Common myeloid progenitor, CD34-positive (primary cell): ENCODE measurements around the gene PRKAG3.

Source experiments
- CTCF ChIA-PET: fragments of 350-600 bp; sonication (Branson Sonifier 250); formaldehyde crosslinking; loops from one replicate; lab custom pipeline; 2021; ENCODE audit warnings: antibody characterized with exemption; lab: Charles Lee
- POLR2A ChIA-PET: fragments of 350-600 bp; sonication (Branson Sonifier 250); formaldehyde crosslinking; loops from one replicate; lab custom pipeline; 2021; ENCODE audit warnings: antibody characterized with exemption; lab: Charles Lee
- DNase-seq, 3 donors: peaks; one replicate each; pipeline versions ENCODE4 v3.0.0 to v3.0.0-alpha.2; 2013
- H3K27ac ChIP-seq, 2 experiments: 1 replicate in 1 of 2; 2 replicates in 1 of 2; pipeline ENCODE4 v1.7.0; 2013; ENCODE audit warnings: inconsistent platforms in 2 of 2, low read length in 2 of 2, mild to moderate bottlenecking in 2 of 2, low read depth in 1 of 2, moderate library complexity in 1 of 2; ENCODE audit not compliant: severe bottlenecking in 2 of 2, insufficient read depth in 1 of 2, poor library complexity in 1 of 2
- H3K27me3 ChIP-seq, 5 experiments: replicated peaks in 2 of 5; 1 replicate in 3 of 5; 2 replicates in 2 of 5; pipeline versions ENCODE4 v1.6.1 to v1.7.0; 2013; ENCODE audit warnings: low read length in 4 of 5, mild to moderate bottlenecking in 2 of 5, moderate library complexity in 2 of 5, inconsistent platforms in 1 of 5; ENCODE audit not compliant: insufficient read depth in 5 of 5, control insufficient read depth in 4 of 5
- H3K36me3 ChIP-seq, 4 experiments: 1 replicate in 2 of 4; 2 replicates in 2 of 4; pipeline versions ENCODE4 v1.6.1 to v1.7.0; 2013; ENCODE audit warnings: low read length in 3 of 4, control low read depth in 1 of 4, mild to moderate bottlenecking in 1 of 4; ENCODE audit not compliant: control insufficient read depth in 4 of 4, insufficient read depth in 4 of 4
- H3K4me1 ChIP-seq, 4 experiments: 1 replicate in 3 of 4; 2 replicates in 1 of 4; pipeline versions ENCODE4 v1.6.1 to v1.7.1; 2013; ENCODE audit warnings: low read length in 3 of 4, mild to moderate bottlenecking in 3 of 4, control low read depth in 1 of 4, inconsistent platforms in 1 of 4, moderate library complexity in 1 of 4; ENCODE audit not compliant: control insufficient read depth in 4 of 4, insufficient read depth in 4 of 4; ENCODE audit errors: control extremely low read depth in 1 of 4
- H3K4me3 ChIP-seq, 7 experiments: 1 replicate in 4 of 7; 2 replicates in 3 of 7; pipeline versions ENCODE4 v1.5.1 to v1.7.0; 2013; ENCODE audit warnings: mild to moderate bottlenecking in 7 of 7, low read length in 6 of 7, moderate library complexity in 6 of 7, inconsistent platforms in 2 of 7, low read depth in 2 of 7, control low read depth in 1 of 7; ENCODE audit not compliant: insufficient read depth in 4 of 7, control insufficient read depth in 1 of 7; ENCODE audit errors: extremely low read depth in 1 of 7
- H3K9me3 ChIP-seq, 5 experiments: 1 replicate in 4 of 5; 2 replicates in 1 of 5; pipeline versions ENCODE4 v1.6.1 to v1.7.1; 2013; ENCODE audit warnings: low read length in 4 of 5, mild to moderate bottlenecking in 2 of 5, inconsistent platforms in 1 of 5, low read depth in 1 of 5, moderate library complexity in 1 of 5; ENCODE audit not compliant: control insufficient read depth in 4 of 5, insufficient read depth in 2 of 5; ENCODE audit errors: control extremely low read depth in 1 of 5
- WGBS: methylation state at CpG from one replicate; pipeline ENCODE4 v1.1.5; 2013; ENCODE audit not compliant: insufficient coverage; 5-methylcytosine and 5-hydroxymethylcytosine counted together

PRKAG3 gene

DNA sequence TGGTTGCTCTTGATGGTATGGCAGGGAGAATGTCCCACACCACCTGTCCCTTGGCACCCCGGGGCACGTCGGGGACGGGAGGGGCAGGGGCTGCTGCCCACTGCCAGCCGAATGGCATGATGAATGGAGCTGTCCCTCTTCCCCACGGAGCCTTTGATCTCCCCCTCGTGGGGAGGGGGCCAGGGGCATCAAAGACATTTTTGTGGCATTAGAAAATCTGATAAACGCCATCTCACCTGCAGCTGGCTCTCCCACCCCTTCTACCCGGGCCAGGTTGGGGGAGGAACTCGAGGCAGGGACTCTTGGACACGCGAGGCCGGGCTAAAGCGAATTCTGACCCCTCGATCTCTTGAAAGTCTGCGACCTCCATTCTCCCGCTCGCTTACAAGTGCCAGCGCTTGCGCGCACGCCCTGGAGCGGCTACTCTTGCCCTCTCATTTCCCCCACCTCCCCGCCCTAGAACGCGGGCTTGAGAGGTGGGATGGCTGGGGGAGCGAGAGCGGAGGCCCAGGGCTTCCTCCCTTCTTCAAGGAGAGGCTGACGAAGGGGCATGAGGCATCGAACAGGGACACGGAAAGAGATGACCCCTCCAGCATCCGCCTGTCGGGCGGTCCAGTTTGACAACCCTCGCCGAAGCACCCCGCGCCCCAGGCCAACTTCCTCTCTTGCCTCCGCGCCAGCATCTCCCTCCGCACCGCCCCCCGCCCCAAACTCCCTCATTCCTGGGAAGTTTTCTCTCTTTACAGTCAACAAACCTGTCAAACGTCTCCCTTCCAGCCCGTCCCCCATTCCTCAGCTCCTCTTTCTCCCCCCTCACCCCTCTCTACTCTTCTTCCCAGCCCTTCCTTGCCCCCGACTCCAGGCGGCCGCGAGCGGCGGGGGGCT lies 27.3 kb upstream of the PRKAG3 start:
- ChIA-PET POLR2A (no interaction called here), CTCF (interaction anchor here (0.7 to 16.8 kb wide), 7 partner anchors 16 to 201 kb away, joined by 3 to 233 read pairs (median 3); partner anchors contain the start of gene WNT10A)
- peaks cover 0 to 24% (median 12%) of the 10 kb centered on the region in 4 experiments for H3K4me1 ChIP-seq
- 2% methylated on average over 37 of the region's 51 CpGs for WGBS
- H3K4me3 ChIP-seq: peak overlapping the region in 3 of 7 experiments; percentile 13 to 42 (median 32)
- H3K27me3 ChIP-seq: peaks cover 8 to 99% (median 56%) of the 10 kb centered on the region in 5 experiments
- no peak for DNase-seq
- no peaks in the 10 kb centered on the region for H3K36me3 ChIP-seq
- no peak overlapping the region for H3K27ac ChIP-seq
- peaks cover 0 to 3% (median 0%) of the 10 kb centered on the region in 5 experiments for H3K9me3 ChIP-seq

GRCh38 chr2:218858138-218858445 lies 26.5 kb upstream of the PRKAG3 start:
- no peak overlapping the region for H3K27ac ChIP-seq
- peaks cover 0 to 3% (median 0%) of the 10 kb centered on the region in 5 experiments for H3K9me3 ChIP-seq
- H3K36me3 ChIP-seq: no peaks in the 10 kb centered on the region
- H3K27me3 ChIP-seq: peaks cover 8 to 99% (median 62%) of the 10 kb centered on the region in 5 experiments
- DNase-seq: no peak
- ChIA-PET CTCF (interaction anchor here (0.8 to 16.8 kb wide), 6 partner anchors 10 to 200 kb away, joined by 3 to 233 read pairs (median 4); partner anchors contain the start of gene WNT10A), POLR2A (no interaction called here)
- H3K4me3 ChIP-seq: no peak overlapping the region
- WGBS: 0% methylated on average over 1 of the region's 1 CpG
- peaks cover 0 to 30% (median 15%) of the 10 kb centered on the region in 4 experiments for H3K4me1 ChIP-seq

GRCh38 chr2:218857371-218858137 lies 26.0 kb upstream of the PRKAG3 start:
- ChIA-PET CTCF (interaction anchor here (0.8 to 16.8 kb wide), 5 partner anchors 9 to 42 kb away, joined by 3 to 233 read pairs (median 5); partner anchors contain the start of gene WNT10A), POLR2A (no interaction called here)

GRCh38 chr2:218856896-218857243 lies 25.3 kb upstream of the PRKAG3 start:
- POLR2A ChIA-PET: no interaction called here
- H3K4me3 ChIP-seq: no peak overlapping the region
- H3K4me1 ChIP-seq: peaks cover 0 to 31% (median 15%) of the 10 kb centered on the region in 4 experiments
- WGBS: no CpG with 5 or more reads among the region's 1 CpG
- no peak for DNase-seq
- CTCF ChIA-PET: interaction anchor here (1.1 to 16.8 kb wide), 3 partner anchors 18 to 42 kb away, joined by 3 to 233 read pairs (median 94); partner anchors contain the start of gene WNT10A
- peaks cover 0 to 3% (median 0%) of the 10 kb centered on the region in 5 experiments for H3K9me3 ChIP-seq
- peaks cover 8 to 93% (median 63%) of the 10 kb centered on the region in 5 experiments for H3K27me3 ChIP-seq
- H3K27ac ChIP-seq: no peak overlapping the region
- H3K36me3 ChIP-seq: no peaks in the 10 kb centered on the region

More at GRCh38 chr2:218857371-218858137, 26.0 kb upstream of the PRKAG3 start:
- DNase-seq: no peak
- 22% methylated on average over 4 of the region's 10 CpGs for WGBS
- Histone ChIP-seq H3K36me3 (no peaks in the 10 kb centered on the region), H3K9me3 (peaks cover 0 to 3% (median 0%) of the 10 kb centered on the region in 5 experiments), H3K4me1 (peaks cover 0 to 31% (median 15%) of the 10 kb centered on the region in 4 experiments), H3K27ac (no peak overlapping the region), H3K4me3 (no peak overlapping the region), H3K27me3 (peaks cover 8 to 99% (median 65%) of the 10 kb centered on the region in 5 experiments)

- Histone ChIP-seq H3K4me3 (no peak overlapping the region), H3K27ac (no peak overlapping the region), H3K9me3 (peaks cover 0 to 3% (median 0%) of the 10 kb centered on the region in 5 experiments), H3K36me3 (no peaks in the 10 kb centered on the region), H3K4me1 (peaks cover 0 to 31% (median 15%) of the 10 kb centered on the region in 4 experiments), H3K27me3 (peaks cover 8 to 90% (median 59%) of the 10 kb centered on the region in 5 experiments)
- DNase-seq: peak in 2 of 3 donors; percentile 49 to 57
- CTCF ChIA-PET: interaction anchor here (0.9 to 16.8 kb wide), 5 partner anchors 18 to 146 kb away, joined by 3 to 233 read pairs (median 5); partner anchors contain the start of genes TTLL4 and WNT10A
- POLR2A ChIA-PET: no interaction called here
- 13% methylated on average over 3 of the region's 12 CpGs for WGBS
Observed at GRCh38 chr2:218856167-218856895, 24.7 kb upstream of the PRKAG3 start.
